Activated CD8-positive, alpha-beta memory T cell treated with anti-CD3 and anti-CD28 coated beads, Interleukin-2, amount 50 U/mL, for 24 hours (primary cell): ENCODE data around the gene PITRM1.
"Not testable (repeated sequence)": the region's sequence is repeated elsewhere in the genome, so short reads cannot be mapped to it uniquely, and the experiment has no call there.

ENCODE experiments used
- DNase-seq: peaks from one replicate; pipeline ENCODE4 v3.0.0-alpha.2; 2020; ENCODE audit errors: extremely low read depth

Gene PITRM1

GRCh38 chr10:3197348-3198003 lies 24.9 kb upstream of the PITRM1 start:
- DNase-seq, result peak; percentile 67

- no peak for DNase-seq
These were observed 24.4 kb upstream of the PITRM1 start for GRCh38 chr10:3196958-3197347.

- DNase-seq, result no peak
These were observed 23.9 kb upstream of the PITRM1 start for GRCh38 chr10:3196482-3196881.

GRCh38 chr10:3195726-3196125 lies 23.1 kb upstream of the PITRM1 start:
- DNase-seq, result no peak

- DNase-seq, result no peak
These were observed 22.7 kb upstream of the PITRM1 start for GRCh38 chr10:3195286-3195685.

GRCh38 chr10:3194871-3195270 lies 22.3 kb upstream of the PITRM1 start:
- DNase-seq, result no peak

GRCh38 chr10:3193751-3194150 lies 21.2 kb upstream of the PITRM1 start:
- DNase-seq, result no peak

GRCh38 chr10:3192856-3193635 lies 20.5 kb upstream of the PITRM1 start:
- DNase-seq, result peak; percentile 25

GRCh38 chr10:3190817-3191216 lies 18.2 kb upstream of the PITRM1 start:
- DNase-seq, result no peak

GRCh38 chr10:3187229-3187628 lies 14.6 kb upstream of the PITRM1 start:
- not testable (repeated sequence) for DNase-seq

GRCh38 chr10:3186368-3186767 lies 13.8 kb upstream of the PITRM1 start:
- peak; percentile 4 for DNase-seq

- DNase-seq, result no peak
These were observed 12.8 kb upstream of the PITRM1 start for GRCh38 chr10:3185386-3185785.

- DNase-seq, result no peak
These were observed 7.9 kb upstream of the PITRM1 start for GRCh38 chr10:3180355-3181025.

- no peak for DNase-seq
These were observed 6.6 kb upstream of the PITRM1 start for GRCh38 chr10:3179174-3179573.

- DNase-seq, result no peak
These were observed 5.5 kb upstream of the PITRM1 start for GRCh38 chr10:3178042-3178441.

- DNase-seq, result no peak
These were observed 743 bp upstream of the PITRM1 start for GRCh38 chr10:3173171-3173878.

GRCh38 chr10:3172081-3172445 lies 519 bp downstream of the PITRM1 start:
- peak; percentile 2 for DNase-seq

GRCh38 chr10:3171488-3171887 lies 1.1 kb downstream of the PITRM1 start:
- not testable (repeated sequence) for DNase-seq

GRCh38 chr10:3169673-3170072 lies 2.9 kb downstream of the PITRM1 start:
- no peak for DNase-seq

- DNase-seq, result no peak
These were observed 3.3 kb downstream of the PITRM1 start for GRCh38 chr10:3169271-3169670.

GRCh38 chr10:3167611-3168330 lies 4.8 kb downstream of the PITRM1 start:
- DNase-seq, result no peak
